Measurements from ENCODE around the gene STX8.

- TF ChIP-seq CTCF (IDR thresholded peaks at IDR 0.05; ENCODE audit: insufficient read depth, low read depth, low read length) (no peak), EZH2 (IDR thresholded peaks at IDR 0.05; ENCODE audit: insufficient read depth, low read length) (no peak)
These were observed 336.3 kb downstream of the STX8 start for GRCh38 chr17:9239246-9239792.

Data from astrocyte (in vitro differentiated cells and primary cell).